NCI-H1092 (cell line): Measurements from ENCODE around the gene ADSS1.
"Not testable (repeated sequence)": the region's sequence is repeated elsewhere in the genome, so short reads cannot be mapped to it uniquely, and the experiment has no call there.

Experiments
- DNase-seq: peaks from one replicate; lab custom pipeline; 2025; lab: John Stamatoyannopoulos, UW

Gene ADSS1

GRCh38 chr14:104717646-104718045 is 6.4 kb upstream of the ADSS1 start:
- no peak for DNase-seq

DNA sequence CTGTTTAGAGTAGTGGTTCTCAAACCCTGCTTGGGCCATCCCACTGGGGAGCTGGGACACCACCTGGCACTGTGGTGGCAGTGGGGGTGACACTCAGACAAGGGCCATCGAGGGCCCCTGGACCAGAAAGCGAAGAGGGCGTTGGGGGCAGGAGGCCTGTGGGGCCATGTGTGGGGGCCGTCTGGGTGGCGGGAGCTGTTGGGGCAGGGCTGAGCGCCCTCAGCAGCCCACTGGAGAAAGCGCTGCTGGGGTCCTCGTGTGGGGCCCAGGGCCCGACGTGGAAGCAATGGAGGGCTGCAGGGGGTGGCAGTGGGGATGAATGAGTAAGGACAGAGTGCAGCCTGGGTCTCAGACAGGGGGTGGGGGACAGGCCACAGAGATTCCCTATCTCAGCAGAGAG is 5.9 kb upstream of the ADSS1 start:
- DNase-seq = no peak

DNA sequence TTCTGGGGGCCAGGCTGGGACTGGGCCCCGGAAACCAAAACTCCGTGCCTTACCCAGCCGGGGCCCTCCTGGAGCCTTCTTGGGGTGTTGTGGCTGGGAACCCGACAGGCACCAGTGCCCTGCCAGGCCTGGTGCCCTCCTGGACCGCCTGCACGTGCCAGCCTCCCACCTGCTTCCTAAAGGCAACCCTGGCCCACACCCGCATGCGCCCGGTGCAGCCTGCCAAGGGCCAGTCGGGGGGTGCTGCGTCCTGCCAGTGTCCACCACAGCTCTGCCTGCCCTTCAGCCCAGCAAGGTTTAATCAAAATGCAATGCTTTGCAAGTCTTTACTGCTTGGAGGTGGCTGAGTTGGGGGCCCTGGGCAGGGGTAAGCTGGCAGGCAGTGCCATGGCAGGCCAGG is 5.2 kb upstream of the ADSS1 start:
- DNase-seq = no peak

GRCh38 chr14:104719343-104719742 is 4.7 kb upstream of the ADSS1 start:
- no peak for DNase-seq

DNA sequence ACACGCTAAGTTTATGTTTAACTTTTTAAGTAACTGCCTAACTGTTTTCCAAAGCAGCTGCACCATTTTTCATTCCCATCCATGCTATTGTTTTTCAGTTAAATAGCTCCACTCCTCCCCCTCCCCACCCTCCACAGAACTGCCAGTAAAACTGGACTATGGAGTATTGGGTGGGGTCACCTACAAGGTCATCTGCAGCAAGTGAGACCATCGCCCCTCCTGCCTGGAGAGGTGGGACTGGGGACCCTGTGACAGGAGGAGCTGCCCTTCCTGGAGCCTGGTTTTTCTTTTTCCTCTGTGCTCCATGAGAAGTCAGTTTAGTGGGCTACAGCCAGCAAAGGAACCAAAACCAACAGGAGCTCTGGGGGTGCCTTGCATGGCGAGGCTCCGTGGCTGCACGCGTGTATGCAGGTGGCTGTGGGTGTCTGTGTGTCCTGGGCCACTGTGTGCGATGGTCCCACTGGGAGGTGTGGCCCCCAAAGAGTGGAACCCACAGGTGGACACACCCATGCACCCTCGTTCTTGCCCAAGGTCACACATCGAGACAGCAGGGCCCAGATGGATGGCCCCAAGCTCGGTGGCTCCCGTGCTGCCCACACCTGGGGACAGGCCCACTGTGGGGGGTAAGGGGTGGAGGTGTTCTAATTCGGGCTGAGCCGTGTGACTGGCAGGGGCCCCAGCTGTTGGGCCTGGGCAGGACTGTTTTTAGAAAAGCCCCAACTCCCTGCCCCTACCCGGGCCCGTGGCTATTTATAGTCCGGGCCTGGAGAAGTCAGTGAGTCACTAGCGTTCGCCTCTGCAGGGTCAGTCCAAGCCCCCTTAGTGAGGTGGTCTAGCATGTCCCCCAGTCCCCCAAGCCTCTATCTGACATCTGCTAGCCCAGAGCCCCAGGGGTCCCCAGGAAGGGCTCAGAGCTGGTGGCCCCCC is 2.3 kb upstream of the ADSS1 start:
- no peak for DNase-seq

GRCh38 chr14:104722938-104723650 is 935 bp upstream of the ADSS1 start:
- DNase-seq = no peak

- DNase-seq = no peak
Observed at GRCh38 chr14:104724407-104724980, 465 bp downstream of the ADSS1 start.

- DNase-seq = no peak
Observed at GRCh38 chr14:104724981-104725771, 1.1 kb downstream of the ADSS1 start.

GRCh38 chr14:104725772-104726548 is 1.9 kb downstream of the ADSS1 start:
- DNase-seq = no peak

DNA sequence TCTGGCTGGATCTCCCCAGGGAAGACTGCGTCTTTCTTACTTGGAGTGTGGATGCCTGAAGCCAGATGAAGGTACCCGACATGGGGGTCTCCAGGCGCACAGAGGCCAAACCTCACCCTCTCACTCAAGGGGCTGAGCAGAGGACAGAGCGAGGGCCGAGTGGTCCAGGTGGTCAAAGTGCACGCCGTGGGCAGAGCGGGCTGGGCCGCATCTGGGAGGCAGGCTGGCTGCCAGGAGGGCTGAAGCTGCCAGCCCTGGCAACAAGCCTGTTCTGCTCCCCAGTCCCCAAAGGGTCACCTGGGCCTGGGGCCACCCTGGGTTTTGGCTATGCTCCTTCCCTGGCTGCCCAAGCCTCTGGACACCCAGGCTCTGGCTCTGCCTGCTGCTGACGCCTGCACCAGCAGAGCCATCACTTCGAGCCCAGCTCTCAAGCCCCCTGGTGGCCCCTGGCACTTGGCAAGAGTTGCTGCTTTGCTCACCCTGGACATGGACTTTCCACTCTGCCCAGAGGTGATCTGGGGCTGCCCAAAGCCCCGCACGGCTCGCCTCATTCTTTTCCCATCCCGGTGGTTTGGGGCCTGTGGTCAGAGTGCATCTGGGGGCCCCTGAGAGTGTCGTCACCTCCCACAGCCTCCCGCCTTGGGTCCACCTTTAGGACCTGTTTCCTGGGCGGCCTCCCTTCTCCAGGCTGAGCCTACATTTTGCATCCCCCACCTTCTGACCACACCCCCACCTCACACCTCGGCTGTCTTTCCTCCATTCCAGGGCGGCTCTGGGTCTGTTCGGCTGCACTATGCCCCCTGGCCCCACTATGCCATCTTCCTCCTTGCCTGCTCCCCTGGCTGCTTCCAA is 2.8 kb downstream of the ADSS1 start:
- DNase-seq = no peak

- no peak for DNase-seq
Observed at GRCh38 chr14:104728631-104729030, 4.6 kb downstream of the ADSS1 start.

DNA sequence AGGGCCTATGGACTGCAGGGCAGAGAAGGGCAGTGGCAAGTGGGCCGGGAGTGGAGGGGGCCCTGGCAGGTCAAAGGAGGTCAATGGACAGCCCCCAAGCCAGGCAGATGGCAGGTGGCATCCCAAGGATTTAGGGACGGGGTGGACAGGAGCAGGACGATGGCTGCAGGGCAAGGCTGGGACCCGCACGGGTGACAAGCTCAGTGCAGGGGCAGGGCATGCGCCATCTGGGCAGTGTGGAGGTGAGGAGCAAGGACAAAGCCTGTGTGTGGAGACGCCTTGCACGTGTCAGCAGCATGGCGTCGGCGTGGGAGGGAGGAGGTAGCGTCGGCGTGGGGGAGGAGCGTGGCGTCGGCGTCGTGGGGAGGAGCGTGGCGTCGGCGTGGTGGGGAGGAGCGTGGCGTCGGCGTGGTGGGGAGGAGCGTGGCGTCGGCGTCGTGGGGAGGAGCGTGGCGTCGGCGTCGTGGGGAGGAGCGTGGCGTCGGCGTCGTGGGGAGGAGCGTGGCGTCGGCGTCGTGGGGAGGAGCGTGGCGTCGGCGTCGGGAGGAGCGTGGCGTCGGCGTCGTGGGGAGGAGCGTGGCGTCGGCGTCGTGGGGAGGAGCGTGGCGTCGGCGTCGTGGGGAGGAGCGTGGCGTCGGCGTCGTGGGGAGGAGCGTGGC is 5.3 kb downstream of the ADSS1 start:
- not testable (repeated sequence) for DNase-seq

GRCh38 chr14:104729835-104730181 is 5.8 kb downstream of the ADSS1 start:
- no peak for DNase-seq

GRCh38 chr14:104730487-104730886 is 6.5 kb downstream of the ADSS1 start:
- DNase-seq = no peak

DNA sequence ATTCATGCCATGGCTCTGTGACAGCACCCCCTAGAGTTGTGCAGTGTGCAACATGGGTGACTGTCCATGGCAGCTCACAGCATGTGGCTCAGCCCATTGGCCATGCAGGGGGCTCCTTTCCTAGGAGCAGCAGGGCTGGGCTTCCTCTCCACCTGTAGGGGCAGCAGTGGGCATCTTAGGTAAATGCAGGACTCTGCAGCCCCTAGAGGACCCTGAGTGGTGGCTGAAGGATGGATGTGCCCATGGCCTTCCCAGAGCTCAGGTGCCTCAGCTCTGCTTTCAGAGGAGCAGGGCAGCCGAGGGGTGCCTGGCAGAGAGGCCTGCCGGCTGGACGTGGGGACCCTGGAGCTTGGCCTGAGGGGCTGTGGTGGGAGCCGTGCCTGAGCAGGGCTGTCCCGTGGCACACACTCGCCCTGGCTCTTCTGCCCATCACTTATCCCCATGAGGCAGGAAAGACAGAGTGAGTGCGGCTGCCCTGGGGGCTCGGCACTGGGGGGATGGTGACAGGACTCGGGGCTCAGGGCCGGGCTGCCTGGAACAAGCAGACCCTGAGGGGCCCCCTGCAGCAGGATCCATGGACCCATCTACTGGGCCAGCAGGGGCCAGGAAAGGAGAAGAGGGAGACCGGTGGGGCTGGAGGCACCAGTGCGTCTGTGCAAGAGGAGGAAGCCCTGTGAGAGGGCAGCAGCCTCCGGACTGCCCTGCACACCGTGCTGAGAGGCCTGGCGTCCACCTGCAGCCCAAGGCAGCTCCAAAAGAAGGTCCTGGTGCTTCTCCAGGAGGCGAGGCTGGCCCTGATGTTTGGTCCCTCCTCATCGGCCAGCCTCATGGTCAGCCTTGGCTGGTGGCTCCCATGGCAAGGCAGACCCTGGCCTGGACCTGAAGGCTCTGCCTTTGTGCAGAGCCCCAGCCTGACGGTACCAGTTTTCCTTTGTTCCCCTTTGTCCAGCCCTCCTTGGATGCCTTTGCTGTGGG is 7.6 kb downstream of the ADSS1 start:
- no peak for DNase-seq

- DNase-seq = no peak
Observed at GRCh38 chr14:104732355-104732804, 8.4 kb downstream of the ADSS1 start.

DNA sequence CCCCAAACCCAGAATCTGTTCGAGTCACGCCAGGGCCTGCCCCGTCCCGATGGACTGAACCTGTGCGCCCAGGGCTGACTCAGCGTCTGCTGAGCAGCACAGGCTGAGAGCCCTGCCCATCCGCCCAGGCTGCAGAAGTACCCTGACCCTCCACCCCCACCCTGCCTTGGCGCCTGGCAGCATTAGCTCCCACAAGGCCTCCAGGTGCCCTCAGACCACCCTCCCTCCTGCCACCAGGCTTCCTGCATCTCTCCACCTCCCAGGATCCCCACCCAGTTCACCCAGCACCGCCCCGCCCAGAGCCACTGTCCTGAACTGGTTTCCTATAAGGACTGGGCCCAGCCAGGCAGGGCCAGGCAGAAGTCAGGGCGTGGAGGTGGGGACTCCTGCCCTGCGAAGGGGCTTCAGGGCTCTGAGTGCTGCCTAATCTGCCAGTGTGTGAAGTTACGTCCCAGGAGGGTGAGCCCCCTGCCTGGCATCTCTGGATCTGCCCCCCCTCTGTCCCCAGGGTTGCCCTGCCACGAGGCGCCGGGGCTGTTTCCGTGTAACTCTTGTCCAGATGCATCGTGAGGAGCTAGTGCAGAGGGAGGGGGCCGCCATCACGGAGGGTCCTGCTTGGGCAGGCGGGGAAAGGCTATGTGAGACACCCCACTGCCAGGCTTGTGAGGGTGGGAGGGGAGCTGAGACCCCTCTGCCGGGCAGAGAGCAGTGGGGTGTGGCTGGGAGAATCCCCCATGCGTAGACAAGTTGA is 9.1 kb downstream of the ADSS1 start:
- DNase-seq = no peak

DNA sequence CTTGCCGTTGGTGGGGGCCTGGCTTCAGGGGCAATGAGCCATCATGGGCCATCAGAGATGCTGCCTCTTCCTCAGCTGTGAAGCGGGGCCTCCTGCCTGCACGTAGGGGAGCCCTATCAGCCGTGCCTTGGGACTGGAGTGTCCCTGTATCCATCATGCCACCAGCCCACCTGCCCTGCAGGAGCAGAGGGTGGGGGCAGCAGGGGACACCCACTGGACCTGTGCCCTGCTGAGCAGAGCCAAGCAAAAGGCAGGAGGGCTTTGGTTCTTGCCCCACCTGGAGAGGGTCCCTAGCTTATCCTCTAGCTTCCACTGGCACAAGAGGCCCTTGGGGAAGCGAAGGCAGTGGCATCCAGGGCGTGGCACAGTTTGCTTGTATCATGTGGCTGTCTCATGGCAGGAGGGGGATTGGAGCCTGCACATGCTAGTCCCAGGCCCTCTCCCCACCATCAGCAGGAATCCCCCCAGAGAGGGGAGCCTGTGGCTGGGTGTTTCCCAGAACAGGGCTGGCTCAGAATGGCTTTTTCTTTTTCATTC is 10.1 kb downstream of the ADSS1 start:
- no peak for DNase-seq
